Measurements from ENCODE around the gene LILRA6. TPM values are rescaled to one million over a fixed set of nuclear protein-coding genes. Genes with fewer than 3 reads are reported as not detected.
"Not testable (repeated sequence)": the region's sequence is repeated elsewhere in the genome, so short reads cannot be mapped to it uniquely, and the experiment has no call there.

Gene LILRA6
- not detected for total RNA-seq

- WGBS, 2 donors: no CpG with 5 or more reads among the region's 6 CpGs
These were observed at the start of gene LILRA6 for GRCh38 chr19:54242646-54243045. Gene LILRA6 (minus strand): TSS chr19:54242790.

GRCh38 chr19:54289160-54289559, 46.6 kb upstream of the LILRA6 start:
- ATAC-seq; intact Hi-C loops (cut with DNase I); H3K4me3 ChIP-seq; H3K4me1 ChIP-seq; H3K27me3 ChIP-seq; DNase-seq; H3K36me3 ChIP-seq (replicated peaks in 1 of 2; ENCODE audit: insufficient read depth in 1 of 2, low read depth in 2 of 2); H3K9me3 ChIP-seq; H3K27ac ChIP-seq: not testable (repeated sequence)
- 28 to 61% methylated on average over 4 to 8 of the region's 8 CpGs for WGBS, 2 donors

More at GRCh38 chr19:54242646-54243045, at the start of gene LILRA6:
- H3K36me3 ChIP-seq (replicated peaks in 1 of 2; ENCODE audit: insufficient read depth in 1 of 2, low read depth in 2 of 2); H3K27ac ChIP-seq; H3K27me3 ChIP-seq; DNase-seq; H3K4me1 ChIP-seq; H3K9me3 ChIP-seq; intact Hi-C loops (cut with DNase I); H3K4me3 ChIP-seq; ATAC-seq: not testable (repeated sequence)

GRCh38 chr19:54287456-54287855, 44.9 kb upstream of the LILRA6 start:
- ATAC-seq (no peak), DNase-seq (no peak)
- TF ChIP-seq CTCF (IDR thresholded peaks at IDR 0.05): no peak
- Histone ChIP-seq H3K4me3 (no peak overlapping the region), H3K27ac (no peak overlapping the region), H3K36me3 (replicated peaks in 1 of 2; ENCODE audit: insufficient read depth in 1 of 2, low read depth in 2 of 2) (no peaks in the 10 kb centered on the region), H3K4me1 (no peaks in the 10 kb centered on the region), H3K27me3 (no peaks in the 10 kb centered on the region), H3K9me3 (no peaks in the 10 kb centered on the region)
- intact Hi-C loops (cut with DNase I): no loop called here
- 54 to 56% methylated on average over 4 of the region's 4 CpGs for WGBS, 2 donors

- intact Hi-C loops (cut with DNase I); ATAC-seq; H3K4me3 ChIP-seq; H3K4me1 ChIP-seq; H3K9me3 ChIP-seq; H3K27ac ChIP-seq; H3K27me3 ChIP-seq; DNase-seq; H3K36me3 ChIP-seq (replicated peaks in 1 of 2; ENCODE audit: insufficient read depth in 1 of 2, low read depth in 2 of 2): not testable (repeated sequence)
- 52% methylated on average over 4 of the region's 10 CpGs; no CpG with 5 or more reads in 1 of the 2 donors for WGBS, 2 donors
These were observed 43.7 kb upstream of the LILRA6 start for GRCh38 chr19:54286283-54286682.

- H3K4me3 ChIP-seq; H3K27me3 ChIP-seq; H3K27ac ChIP-seq; H3K36me3 ChIP-seq (replicated peaks in 1 of 2; ENCODE audit: insufficient read depth in 1 of 2, low read depth in 2 of 2); ATAC-seq; H3K9me3 ChIP-seq; H3K4me1 ChIP-seq; DNase-seq; intact Hi-C loops (cut with DNase I): not testable (repeated sequence)
- 41 to 100% methylated on average over 1 to 11 of the region's 12 CpGs for WGBS, 2 donors
These were observed 43.0 kb upstream of the LILRA6 start for GRCh38 chr19:54285427-54286056.

- DNase-seq: no peak
- Histone ChIP-seq H3K9me3 (no peaks in the 10 kb centered on the region), H3K27me3 (peaks cover 0 to 5% of the 10 kb centered on the region in 2 donors), H3K27ac (peak overlapping the region in 1 of 4 donors; percentile 6), H3K4me3 (no peak overlapping the region), H3K36me3 (replicated peaks in 1 of 2; ENCODE audit: insufficient read depth in 1 of 2, low read depth in 2 of 2) (no peaks in the 10 kb centered on the region), H3K4me1 (no peaks in the 10 kb centered on the region)
- intact Hi-C loops (cut with DNase I): no loop called here
- TF ChIP-seq POLR2A (IDR thresholded peaks at IDR 0.05) (no peak), CTCF (IDR thresholded peaks at IDR 0.05) (no peak)
- ATAC-seq: no peak
- WGBS, 2 donors: 42 to 48% methylated on average over 9 of the region's 9 CpGs
These were observed 40.3 kb upstream of the LILRA6 start for GRCh38 chr19:54282686-54283470.

- intact Hi-C loops (cut with DNase I): loop anchor here (2.0 kb wide), 1 partner anchor 305 kb away; no protein-coding TSS in a partner anchor
- not testable (repeated sequence) for DNase-seq; H3K27ac ChIP-seq; H3K9me3 ChIP-seq; H3K27me3 ChIP-seq; ATAC-seq; H3K4me1 ChIP-seq; H3K36me3 ChIP-seq (replicated peaks in 1 of 2; ENCODE audit: insufficient read depth in 1 of 2, low read depth in 2 of 2); H3K4me3 ChIP-seq
- WGBS, 2 donors: 57 to 67% methylated on average over 4 to 5 of the region's 5 CpGs
These were observed 39.1 kb upstream of the LILRA6 start for GRCh38 chr19:54281729-54282075.

Data from body of pancreas (tissue), 4 donors.